Mesothelial cell of epicardium (in vitro differentiated cells): ENCODE data around the gene YTHDF2. TPM values are rescaled to one million over a fixed set of nuclear protein-coding genes. Genes with fewer than 3 reads are reported as not detected.
"Not testable (repeated sequence)": the region's sequence is repeated elsewhere in the genome, so short reads cannot be mapped to it uniquely, and the experiment has no call there.

Experiments
- DNase-seq, 2 experiments: peaks; one replicate each; pipeline ENCODE4 v3.0.0; 2021; ENCODE audit warnings: low spot score in 2 of 2; ENCODE audit not compliant: unreplicated experiment in 2 of 2
- H3K27ac Mint-ChIP-seq: 2 replicates; pipeline ENCODE4 v1.8.0; 2021; ENCODE audit warnings: mixed read lengths
- H3K27me3 Mint-ChIP-seq: 2 replicates; pipeline ENCODE4 v1.8.0; 2021; ENCODE audit warnings: low read depth, mixed read lengths
- H3K36me3 Mint-ChIP-seq: 2 replicates; pipeline ENCODE4 v1.8.0; 2021; ENCODE audit warnings: mixed read lengths
- H3K4me1 Mint-ChIP-seq: 2 replicates; pipeline ENCODE4 v1.8.0; 2021; ENCODE audit warnings: mixed read lengths
- H3K4me3 Mint-ChIP-seq: 2 replicates; pipeline ENCODE4 v1.8.0; 2021; ENCODE audit warnings: mild to moderate bottlenecking, moderate library complexity, mixed read lengths
- H3K9me3 Mint-ChIP-seq: 2 replicates; pipeline ENCODE4 v1.8.0; 2021; ENCODE audit warnings: mixed read lengths
- CTCF ChIP-seq: fragments of 200-600 bp; sonication (generic); IDR thresholded peaks from one replicate; pipeline ENCODE4 v1.5.0; 2021; ENCODE audit warnings: antibody characterized with exemption; ENCODE audit not compliant: unreplicated experiment
- total RNA-seq: library from RNA; stranded (reverse); gene quantifications from 3 replicates; pipeline ENCODE4 v1.2.1, GENCODE V29; 2021

The YTHDF2 gene
- total RNA-seq, 1 donor from 2014 or later: 130 TPM

DNA sequence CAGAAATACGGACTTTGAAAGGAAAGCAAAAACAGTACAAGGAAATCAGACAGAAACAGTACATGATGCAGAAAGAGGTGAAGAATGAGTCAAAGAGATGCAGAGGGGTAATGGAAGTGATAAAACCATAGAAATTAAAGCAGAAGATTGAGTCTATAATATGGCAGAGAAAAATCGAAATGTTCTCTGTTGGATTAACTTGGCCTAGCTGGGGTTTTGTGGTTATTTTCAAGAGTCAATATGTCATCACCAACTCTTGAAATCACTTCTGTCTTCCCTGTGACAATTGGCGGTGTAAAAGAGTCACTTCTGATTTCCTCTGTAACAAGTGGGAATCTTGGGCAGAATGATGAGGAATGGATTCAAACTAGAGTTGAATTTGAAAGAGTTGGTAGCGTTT is 7.4 kb downstream of the YTHDF2 start:
- Mint-ChIP-seq H3K4me1 (peaks cover 53% of the 10 kb centered on the region), H3K9me3 (no peaks in the 10 kb centered on the region), H3K27me3 (no peaks in the 10 kb centered on the region), H3K27ac (peak overlapping the region; percentile 15), H3K36me3 (peaks cover 32% of the 10 kb centered on the region), H3K4me3 (peak overlapping the region; percentile 42)
- no peak for TF ChIP-seq CTCF
- no peak for DNase-seq

DNA sequence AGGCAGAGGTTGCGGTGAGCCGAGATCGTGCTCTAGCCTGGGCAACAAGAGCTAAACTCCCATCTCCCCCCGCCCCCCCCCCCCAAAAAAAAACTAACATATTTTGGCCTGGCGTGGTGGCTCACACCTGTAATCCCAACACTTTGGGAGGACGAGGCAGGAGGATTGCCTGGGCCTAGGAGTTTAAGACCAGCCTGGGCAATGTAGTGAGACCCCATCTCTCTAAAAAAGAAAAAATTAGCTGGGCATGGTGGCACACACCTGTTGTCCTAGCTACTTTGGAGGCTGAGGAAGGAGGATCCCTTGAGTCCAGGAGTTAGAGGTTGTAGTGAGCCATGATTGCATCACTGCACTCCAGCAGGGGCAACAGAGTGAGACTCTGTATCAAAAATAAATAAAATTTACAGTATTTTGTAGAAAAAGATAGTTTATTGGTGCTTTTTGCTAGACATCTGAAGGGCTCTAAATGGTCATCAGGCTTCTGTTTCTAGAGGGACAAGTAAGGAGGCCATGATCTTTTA is 9.0 kb downstream of the YTHDF2 start:
- Mint-ChIP-seq H3K27ac (no peak overlapping the region), H3K4me3 (no peak overlapping the region)
- no peak for DNase-seq

DNA sequence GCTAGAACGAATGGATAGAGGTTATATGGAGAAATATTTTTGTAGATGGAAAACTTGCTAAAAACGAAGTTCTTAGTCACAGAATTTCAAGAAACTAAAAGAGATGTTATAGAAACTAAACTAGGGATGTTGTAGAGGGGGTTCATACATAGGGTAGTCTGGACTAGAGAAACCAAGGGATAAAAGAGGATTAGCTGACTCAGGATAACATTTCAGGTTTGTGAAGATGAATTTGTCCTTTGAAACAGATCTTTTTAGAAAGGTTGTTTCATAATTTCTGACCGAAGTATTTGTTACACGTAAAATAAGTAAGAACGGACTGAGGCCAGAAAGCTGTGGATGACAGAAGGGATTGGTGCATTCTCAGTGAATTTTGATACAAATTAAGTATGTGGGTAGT is 13.6 kb downstream of the YTHDF2 start:
- no peak for TF ChIP-seq CTCF
- DNase-seq: no peak
- Mint-ChIP-seq H3K27ac (peak overlapping the region; percentile 78), H3K4me1 (peaks cover 44% of the 10 kb centered on the region), H3K9me3 (no peaks in the 10 kb centered on the region), H3K4me3 (peak overlapping the region; percentile 30), H3K27me3 (no peaks in the 10 kb centered on the region), H3K36me3 (peaks cover 19% of the 10 kb centered on the region)

More for the DNA sequence above, 9.0 kb downstream of the YTHDF2 start:
- Mint-ChIP-seq H3K4me1 (peaks cover 55% of the 10 kb centered on the region), H3K27me3 (no peaks in the 10 kb centered on the region), H3K9me3 (no peaks in the 10 kb centered on the region), H3K36me3 (peaks cover 34% of the 10 kb centered on the region)
- TF ChIP-seq CTCF: no peak

- peak overlapping the region; percentile 56 for H3K27ac Mint-ChIP-seq
- not testable (repeated sequence) for H3K27me3 Mint-ChIP-seq, H3K4me3 Mint-ChIP-seq
Measured at GRCh38 chr1:28750771-28751294, 14.1 kb downstream of the YTHDF2 start.

DNA sequence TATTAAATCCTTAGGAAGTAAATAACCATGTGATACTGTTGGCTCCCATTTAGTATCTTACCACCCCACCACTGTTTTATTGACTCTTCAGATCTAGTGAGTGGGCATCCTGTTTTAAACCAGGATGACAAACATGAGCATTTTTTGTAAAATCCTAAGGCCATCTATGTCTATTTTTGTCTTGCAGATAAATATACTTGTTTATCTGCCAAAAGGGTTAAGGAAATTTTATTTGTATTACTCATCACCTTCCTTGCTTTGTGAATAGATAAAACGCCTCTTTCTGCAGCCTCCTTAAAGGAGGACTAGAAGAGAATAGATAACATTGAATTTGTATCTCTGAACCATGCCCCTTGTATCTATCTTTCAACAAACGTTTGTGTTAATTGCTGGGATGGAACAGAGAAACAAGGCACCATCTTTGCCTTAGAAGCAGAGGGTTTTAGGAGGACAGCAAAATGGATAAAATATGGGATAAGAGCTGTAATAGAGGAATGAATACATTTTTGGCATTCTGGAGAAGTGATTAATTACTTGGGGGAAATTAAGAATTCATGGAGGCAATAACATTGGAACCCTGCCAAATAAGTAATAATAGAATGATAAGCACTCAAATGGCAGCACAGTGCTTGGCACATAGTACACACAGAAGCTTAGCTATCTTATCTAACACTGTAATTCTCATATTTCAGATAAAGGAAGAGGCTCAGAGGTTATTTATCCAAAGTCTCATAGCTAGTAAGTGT is 14.7 kb downstream of the YTHDF2 start:
- H3K36me3 Mint-ChIP-seq: peaks cover 16% of the 10 kb centered on the region
- no peak for TF ChIP-seq CTCF
- H3K9me3 Mint-ChIP-seq: no peaks in the 10 kb centered on the region
- H3K27me3 Mint-ChIP-seq: no peaks in the 10 kb centered on the region
- H3K4me1 Mint-ChIP-seq: peaks cover 38% of the 10 kb centered on the region
- no peak overlapping the region for H3K4me3 Mint-ChIP-seq
- peak overlapping the region; percentile 70 for H3K27ac Mint-ChIP-seq
- DNase-seq: no peak

More at GRCh38 chr1:28750771-28751294, 14.1 kb downstream of the YTHDF2 start:
- DNase-seq, H3K9me3 Mint-ChIP-seq: not testable (repeated sequence)
- peaks cover 19% of the 10 kb centered on the region for H3K36me3 Mint-ChIP-seq
- H3K4me1 Mint-ChIP-seq: peaks cover 44% of the 10 kb centered on the region

GRCh38 chr1:28755701-28756100 is 19.0 kb downstream of the YTHDF2 start:
- TF ChIP-seq CTCF: no peak
- H3K9me3 Mint-ChIP-seq: no peaks in the 10 kb centered on the region
- no peak overlapping the region for H3K27ac Mint-ChIP-seq
- H3K27me3 Mint-ChIP-seq: no peaks in the 10 kb centered on the region
- H3K36me3 Mint-ChIP-seq: peaks cover 17% of the 10 kb centered on the region
- peaks cover 17% of the 10 kb centered on the region for H3K4me1 Mint-ChIP-seq
- no peak overlapping the region for H3K4me3 Mint-ChIP-seq
- DNase-seq: no peak
